ENCODE data around the gene TCF4.
A peak's percentile ranks its signal among the peaks of the same experiment; 100 is the strongest.

Gene TCF4

GRCh38 chr18:55407191-55407590 is 180.8 kb downstream of the TCF4 start:
- DNase-seq (ENCODE audit: low spot score) = peak; percentile 37

- peak; percentile 84 for DNase-seq (ENCODE audit: low spot score)
These were observed 181.5 kb downstream of the TCF4 start for GRCh38 chr18:55406451-55406991.

- peak; percentile 91 for DNase-seq (ENCODE audit: low spot score)
These were observed 182.0 kb downstream of the TCF4 start for GRCh38 chr18:55405893-55406406.

- no peak for DNase-seq (ENCODE audit: low spot score)
These were observed 182.5 kb downstream of the TCF4 start for GRCh38 chr18:55405475-55405874.

GRCh38 chr18:55404832-55405465 is 183.0 kb downstream of the TCF4 start:
- peak; percentile 43 for DNase-seq (ENCODE audit: low spot score)

GRCh38 chr18:55404136-55404830 is 183.7 kb downstream of the TCF4 start:
- DNase-seq (ENCODE audit: low spot score) = peak; percentile 29

GRCh38 chr18:55403421-55403949 is 184.5 kb downstream of the TCF4 start:
- peak; percentile 44 for DNase-seq (ENCODE audit: low spot score)

- peak; percentile 66 for DNase-seq (ENCODE audit: low spot score)
These were observed 185.1 kb downstream of the TCF4 start for GRCh38 chr18:55402731-55403405.

GRCh38 chr18:55401638-55402191 is 186.3 kb downstream of the TCF4 start:
- DNase-seq (ENCODE audit: low spot score) = peak; percentile 70

GRCh38 chr18:55400590-55401541 is 187.1 kb downstream of the TCF4 start:
- peak; percentile 50 for DNase-seq (ENCODE audit: low spot score)

- no peak for DNase-seq (ENCODE audit: low spot score)
These were observed 187.9 kb downstream of the TCF4 start for GRCh38 chr18:55400081-55400480.

- no peak for DNase-seq (ENCODE audit: low spot score)
These were observed 189.1 kb downstream of the TCF4 start for GRCh38 chr18:55398858-55399257.

- DNase-seq (ENCODE audit: low spot score) = no peak
These were observed 191.0 kb downstream of the TCF4 start for GRCh38 chr18:55396979-55397378.

GRCh38 chr18:55396267-55396905 is 191.6 kb downstream of the TCF4 start:
- DNase-seq (ENCODE audit: low spot score) = peak; percentile 17

- peak; percentile 15 for DNase-seq (ENCODE audit: low spot score)
These were observed 192.2 kb downstream of the TCF4 start for GRCh38 chr18:55395799-55396198.

- DNase-seq (ENCODE audit: low spot score) = no peak
These were observed 197.1 kb downstream of the TCF4 start for GRCh38 chr18:55390898-55391297.

GRCh38 chr18:55387139-55387984 is 200.6 kb downstream of the TCF4 start:
- DNase-seq (ENCODE audit: low spot score) = no peak

GRCh38 chr18:55386545-55386944 is 201.4 kb downstream of the TCF4 start:
- DNase-seq (ENCODE audit: low spot score) = no peak

GRCh38 chr18:55385770-55386169 is 202.2 kb downstream of the TCF4 start:
- DNase-seq (ENCODE audit: low spot score) = no peak
